Suppressor macrophage treated with lipopolysaccharide for 1 hour (primary cell): ENCODE results near the gene C1QL3.

Experiments
- DNase-seq, 3 donors: peaks; one replicate each; pipeline ENCODE4 v3.0.0-alpha.2; 2020 to 2022

The C1QL3 gene

GRCh38 chr10:16521311-16522016 lies at the start of gene C1QL3:
C1QL3 (minus strand) TSS chr10:16521879; CDS start chr10:16521065, 814 bp downstream.
- DNase-seq: peak in 2 of 3 donors; percentile 17 to 46

- DNase-seq: no peak
Observed at GRCh38 chr10:16570731-16571130, 49.1 kb upstream of the C1QL3 start.

GRCh38 chr10:16566202-16566805 lies 44.6 kb upstream of the C1QL3 start:
- DNase-seq: peak in 2 of 3 donors; percentile 6 to 7

GRCh38 chr10:16565604-16566003 lies 43.9 kb upstream of the C1QL3 start:
- DNase-seq: no peak

DNA sequence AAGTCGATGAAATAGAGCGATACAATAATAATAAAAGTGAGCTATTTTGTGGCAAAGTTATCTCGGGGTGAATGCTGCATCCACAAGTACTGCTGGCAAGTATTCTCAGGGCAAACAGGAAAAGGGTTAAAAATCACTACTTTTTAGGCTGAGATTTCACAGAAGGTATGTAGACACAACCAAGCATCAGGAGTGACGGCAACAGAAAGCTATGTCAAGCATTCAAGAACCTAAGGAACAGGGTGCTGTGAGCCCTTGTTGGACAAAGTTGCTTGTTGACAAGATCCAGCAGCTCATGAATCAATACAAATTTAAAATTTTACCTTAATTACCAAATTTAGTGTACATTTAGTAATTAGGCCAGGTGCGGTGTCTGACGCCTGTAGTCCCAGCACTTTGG lies 41.2 kb upstream of the C1QL3 start:
- DNase-seq: no peak

DNA sequence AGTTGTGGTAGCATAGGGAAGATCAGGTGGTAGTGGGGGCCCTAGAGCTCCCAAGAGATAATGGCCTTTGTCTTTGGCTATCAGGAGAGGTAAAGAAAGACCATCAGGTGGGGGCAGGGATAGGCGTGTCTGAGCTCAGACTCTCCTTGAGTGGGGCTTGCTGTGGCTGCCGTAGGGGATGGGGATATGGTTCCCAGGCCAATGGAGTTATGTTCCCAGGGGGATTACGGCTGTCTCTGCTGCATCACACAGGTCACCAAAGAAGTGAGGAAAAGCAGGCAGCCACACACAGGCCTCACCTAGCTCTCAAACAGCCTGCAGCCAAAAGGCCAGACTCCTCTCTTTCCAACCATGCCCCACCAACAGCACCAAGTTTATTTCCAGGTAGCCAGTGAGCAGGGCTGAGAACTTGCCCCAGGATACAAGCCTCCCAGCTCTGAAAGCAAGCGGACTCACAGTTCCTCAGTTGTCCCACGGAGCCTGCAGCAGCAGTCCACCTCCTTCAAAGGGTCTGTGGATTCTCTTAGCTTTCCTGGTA lies 37.6 kb upstream of the C1QL3 start:
- DNase-seq: no peak

GRCh38 chr10:16547973-16548372 lies 26.3 kb upstream of the C1QL3 start:
- DNase-seq: no peak

DNA sequence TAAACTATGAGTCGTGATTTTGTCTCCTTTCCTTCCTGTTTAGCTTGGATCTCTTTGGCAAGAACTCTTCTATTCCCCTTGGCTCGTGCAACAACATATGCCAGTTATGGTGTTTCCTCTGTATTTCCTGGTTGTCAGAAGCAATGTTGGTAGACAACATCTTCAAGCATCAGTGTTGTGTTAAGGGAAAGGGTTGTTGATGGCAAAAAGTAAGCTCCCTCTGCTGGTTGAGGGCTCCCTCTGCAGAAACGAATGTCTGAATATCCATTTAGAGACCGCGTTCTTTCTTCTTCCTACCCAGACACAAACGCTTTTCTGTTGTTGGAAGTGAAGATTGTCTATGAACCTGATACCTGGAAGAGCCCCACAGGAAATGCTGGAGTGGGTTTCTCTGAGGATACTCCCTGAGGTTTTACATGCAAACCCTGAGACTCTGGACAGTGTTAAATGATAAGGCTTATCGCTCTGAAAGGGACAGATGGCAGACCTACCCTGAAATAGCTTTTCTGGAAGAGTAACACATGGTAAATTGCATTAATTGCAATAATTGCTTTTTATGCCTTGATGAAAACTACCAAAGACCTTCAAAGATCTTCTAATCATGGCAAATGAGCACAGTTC lies 23.5 kb upstream of the C1QL3 start:
- peak; percentile 18 to 41 (median 34) for DNase-seq

DNA sequence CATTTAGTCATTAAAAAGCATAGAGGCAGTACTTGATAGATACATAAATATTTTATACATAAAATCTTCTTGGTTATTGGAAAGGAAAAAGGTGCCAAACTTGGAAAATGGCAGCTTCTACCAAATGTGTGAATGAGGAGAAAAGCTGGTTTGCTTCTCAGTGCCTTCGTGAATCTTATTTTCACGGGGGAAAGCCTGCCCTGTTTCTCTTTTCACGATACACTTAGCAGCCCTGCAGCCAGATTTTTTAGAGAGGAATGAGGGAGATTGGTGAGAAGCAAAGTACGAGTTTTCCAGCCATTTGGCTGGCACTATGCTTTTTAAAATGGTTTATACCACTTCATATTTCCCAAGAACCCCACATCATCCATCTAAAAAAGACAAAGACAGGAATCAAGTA lies 22.9 kb upstream of the C1QL3 start:
- DNase-seq: no peak

DNA sequence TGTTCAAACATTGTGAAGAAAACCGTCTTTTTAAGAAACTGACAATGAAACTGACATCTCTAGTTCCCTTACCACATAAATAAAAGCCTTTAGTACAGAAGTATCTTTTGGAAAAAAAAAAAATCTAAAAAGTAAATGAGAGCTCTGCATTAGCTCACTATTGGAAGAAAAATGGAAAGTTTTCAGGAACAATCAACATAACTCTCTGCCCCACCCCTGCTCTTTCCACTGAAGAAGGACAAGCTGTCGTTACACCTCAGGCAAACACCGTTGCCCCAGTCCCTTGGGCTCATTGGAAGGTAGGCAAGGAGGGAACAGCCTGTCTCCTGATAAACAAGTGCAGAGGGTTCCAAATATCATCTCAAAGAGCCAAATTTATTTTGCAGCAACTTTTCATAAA lies 22.4 kb upstream of the C1QL3 start:
- DNase-seq: no peak

GRCh38 chr10:16536155-16536554 lies 14.5 kb upstream of the C1QL3 start:
- DNase-seq: no peak

DNA sequence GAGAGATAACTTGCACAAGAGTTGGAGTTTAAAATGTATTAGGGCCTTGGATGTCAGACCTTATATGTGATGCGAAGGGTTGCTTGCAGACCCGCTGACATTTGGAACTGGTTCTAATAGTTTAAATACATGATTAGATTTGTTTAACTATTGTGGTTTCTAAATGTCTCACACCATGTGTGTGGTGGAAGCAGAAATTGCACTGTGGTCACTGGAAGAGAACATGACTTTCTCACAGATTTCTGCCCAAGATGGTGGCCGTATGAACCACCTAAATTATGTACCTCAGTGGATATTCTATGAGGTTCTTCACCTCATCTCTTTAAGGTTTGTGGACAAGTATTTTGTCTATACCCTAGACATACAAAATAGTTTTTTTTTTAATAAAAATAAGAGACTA lies 8.2 kb upstream of the C1QL3 start:
- DNase-seq: no peak

GRCh38 chr10:16527452-16527851 lies 5.8 kb upstream of the C1QL3 start:
- no peak for DNase-seq

DNA sequence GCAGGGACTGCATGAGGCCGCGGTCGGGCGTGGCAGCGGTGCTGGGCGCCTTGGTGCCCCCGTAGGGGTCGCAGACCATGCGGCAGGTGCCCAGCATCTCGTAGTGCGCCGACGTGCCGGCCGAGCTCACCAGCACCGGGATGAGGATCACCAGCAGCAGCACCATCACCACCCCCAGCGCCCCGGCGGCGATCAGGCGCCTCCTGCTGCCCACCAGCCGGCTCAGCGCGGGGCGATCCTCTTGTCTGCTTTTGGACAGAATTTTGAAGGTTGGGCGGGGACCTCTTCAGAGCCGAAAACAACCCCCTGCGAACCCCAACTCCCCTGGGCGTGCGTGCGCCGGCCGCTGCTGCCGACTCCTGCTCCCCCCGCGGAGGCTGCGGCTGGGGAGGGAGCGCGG lies 779 bp downstream of the C1QL3 start:
- peak; percentile 13 to 58 (median 29) for DNase-seq

DNA sequence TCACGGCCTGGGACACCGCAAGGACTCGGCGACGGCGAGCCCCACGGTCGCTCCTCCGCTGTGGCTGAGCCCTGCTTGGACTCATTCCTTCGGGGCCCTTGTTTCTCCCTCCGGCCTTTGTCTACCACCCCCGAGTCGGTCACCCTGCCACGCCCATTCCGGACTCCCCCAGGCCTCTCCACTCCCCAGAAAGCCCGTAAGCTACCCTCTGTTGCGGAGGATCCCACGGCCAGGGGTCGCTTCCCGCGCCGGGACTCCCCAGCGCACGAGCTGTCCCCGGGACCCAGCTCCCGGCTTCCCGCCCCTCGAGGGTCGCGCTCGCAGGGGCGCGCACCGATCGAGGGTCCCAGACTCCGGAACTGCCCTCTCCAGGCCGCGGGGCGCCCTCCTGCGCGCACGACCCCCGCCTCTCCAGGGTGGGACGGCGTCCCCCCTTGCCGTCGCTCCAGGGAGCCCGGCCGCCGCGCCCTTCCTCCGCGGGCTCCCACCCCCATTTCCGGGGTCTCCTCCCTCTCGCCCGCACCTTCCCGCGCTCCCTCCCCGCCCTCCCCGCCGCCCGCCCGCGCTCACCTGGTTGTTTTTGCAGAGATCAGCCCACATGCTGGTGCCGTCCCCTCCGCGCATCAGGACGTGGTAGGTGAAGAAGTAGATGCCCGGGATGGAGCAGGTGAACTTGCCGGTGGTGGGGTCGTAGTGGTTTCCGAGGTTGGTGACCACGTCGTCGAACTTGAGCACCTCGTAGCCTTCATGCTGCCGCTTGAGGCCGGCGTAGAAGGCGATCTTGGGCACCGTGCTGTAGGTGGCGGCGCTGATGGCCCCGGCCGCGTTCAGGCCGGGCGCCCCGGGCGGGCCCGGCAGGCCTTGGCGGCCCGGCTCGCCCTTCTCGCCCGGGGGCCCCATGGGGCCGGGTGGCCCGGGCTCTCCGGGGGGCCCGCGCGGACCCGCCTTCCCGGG lies 1.5 kb downstream of the C1QL3 start:
- peak in 1 of 3 donors; percentile 15 for DNase-seq

- no peak for DNase-seq
Observed at GRCh38 chr10:16519250-16519907, 2.3 kb downstream of the C1QL3 start.

GRCh38 chr10:16518822-16519221 lies 2.9 kb downstream of the C1QL3 start:
- peak in 1 of 3 donors; percentile 5 for DNase-seq

DNA sequence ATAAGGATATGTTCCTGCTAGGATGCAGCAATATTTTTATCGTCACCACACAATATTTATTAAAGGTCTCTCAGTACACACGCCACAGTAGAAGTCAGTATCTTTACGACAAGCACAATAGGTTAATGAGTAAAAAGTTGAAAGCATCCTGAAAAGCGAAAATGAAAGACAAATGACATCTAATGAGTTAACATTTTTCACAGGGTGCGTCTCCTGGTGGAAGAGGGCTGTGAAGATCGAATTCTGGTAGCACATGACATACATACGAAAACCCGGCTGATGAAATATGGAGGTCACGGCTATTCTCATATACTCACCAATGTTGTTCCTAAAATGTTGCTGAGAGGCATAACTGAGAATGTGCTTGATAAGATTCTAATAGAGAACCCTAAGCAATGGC lies 10.8 kb downstream of the C1QL3 start:
- DNase-seq: no peak

GRCh38 chr10:16509996-16510395 lies 11.7 kb downstream of the C1QL3 start:
- no peak for DNase-seq

- no peak for DNase-seq
Observed at GRCh38 chr10:16505161-16505560, 16.5 kb downstream of the C1QL3 start.

GRCh38 chr10:16497911-16498310 lies 23.8 kb downstream of the C1QL3 start:
- DNase-seq: no peak

DNA sequence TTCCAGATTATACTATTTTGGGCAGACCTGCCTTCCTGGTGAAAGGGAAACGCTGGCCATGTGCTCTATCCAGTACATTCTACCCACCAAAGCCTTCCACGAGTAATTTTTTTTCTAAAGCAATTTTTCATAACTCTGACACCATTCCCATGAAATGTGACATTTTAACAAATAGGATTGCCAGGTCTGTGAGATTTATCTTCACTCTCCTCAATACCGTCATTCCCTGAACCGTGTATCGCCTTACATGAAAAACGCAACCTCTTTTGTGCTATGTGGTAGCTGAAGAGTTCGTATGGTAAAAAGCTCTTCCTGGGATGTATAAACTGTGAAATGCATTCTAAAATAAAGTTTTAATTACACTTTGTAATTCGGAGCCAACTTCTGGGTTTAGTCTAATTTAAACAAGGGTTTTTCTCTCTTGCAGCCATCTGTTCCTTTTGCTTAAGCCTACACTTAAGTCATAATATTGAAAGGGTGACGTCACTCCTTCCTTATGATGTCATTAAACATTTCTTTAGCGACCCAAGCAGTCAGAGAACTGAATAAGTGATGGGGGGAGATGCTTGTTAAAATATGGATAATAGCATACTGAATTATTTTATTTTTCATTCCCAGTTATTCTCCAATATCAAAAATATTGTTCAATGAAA lies 27.7 kb downstream of the C1QL3 start:
- no peak for DNase-seq
